HG03442 (cell line): Measurements from ENCODE around the gene KIZ.

Experiments used
- ATAC-seq: cut with Tn5 transposase; IDR thresholded peaks from one replicate; pipeline ENCODE4 v1.9.1; 2021; ENCODE audit warnings: mild to moderate bottlenecking, moderate library complexity; ENCODE audit not compliant: unreplicated experiment

KIZ gene

GRCh38 chr20:21125849-21126580 is at the start of gene KIZ:
TSS of gene KIZ (plus strand) at chr20:21126082. CDS start at chr20:21126116, 34 bp downstream.
- peak; percentile 96 for ATAC-seq

- no peak for ATAC-seq
Observed at GRCh38 chr20:21077809-21078345, 48.0 kb upstream of the KIZ start.

GRCh38 chr20:21082584-21082983 is 43.3 kb upstream of the KIZ start:
- no peak for ATAC-seq

- no peak for ATAC-seq
Observed at GRCh38 chr20:21083825-21084325, 42.0 kb upstream of the KIZ start.

GRCh38 chr20:21087862-21088540 is 37.9 kb upstream of the KIZ start:
- no peak for ATAC-seq

GRCh38 chr20:21089391-21089790 is 36.5 kb upstream of the KIZ start:
- ATAC-seq = no peak

- no peak for ATAC-seq
Observed at GRCh38 chr20:21090111-21090618, 35.7 kb upstream of the KIZ start.

GRCh38 chr20:21090721-21091120 is 35.2 kb upstream of the KIZ start:
- no peak for ATAC-seq

- ATAC-seq = no peak
Observed at GRCh38 chr20:21092806-21093205, 33.1 kb upstream of the KIZ start.

- ATAC-seq = peak; percentile 73
Observed at GRCh38 chr20:21096321-21097043, 29.4 kb upstream of the KIZ start.

- no peak for ATAC-seq
Observed at GRCh38 chr20:21099751-21100577, 25.9 kb upstream of the KIZ start.

GRCh38 chr20:21100578-21101452 is 25.1 kb upstream of the KIZ start:
- ATAC-seq = no peak

GRCh38 chr20:21101453-21101931 is 24.4 kb upstream of the KIZ start:
- ATAC-seq = no peak

- no peak for ATAC-seq
Observed at GRCh38 chr20:21101932-21102575, 23.8 kb upstream of the KIZ start.

- ATAC-seq = peak; percentile 37
Observed at GRCh38 chr20:21102603-21103311, 23.1 kb upstream of the KIZ start.

- ATAC-seq = no peak
Observed at GRCh38 chr20:21103582-21104465, 22.1 kb upstream of the KIZ start.

GRCh38 chr20:21104466-21104761 is 21.5 kb upstream of the KIZ start:
- ATAC-seq = no peak
